HL-60 (cell line): Measurements from ENCODE around the gene PHLPP1.

Source experiments
- DNase-seq, 2 experiments: peaks; one replicate each; pipeline ENCODE4 v3.0.0-alpha.2; 2010 to 2020; ENCODE audit warnings: low read depth in 1 of 2, low spot score in 1 of 2
- H3K27ac ChIP-seq: fragments of 250-450 bp; sonication (Bioruptor Pico); replicated peaks from 2 replicates; pipeline ENCODE4 v1.5.1; 2020; ENCODE audit warnings: mild to moderate bottlenecking, moderate library complexity
- H3K27me3 ChIP-seq: fragments of 250-450 bp; sonication (Bioruptor Pico); 2 replicates; pipeline ENCODE4 v1.5.1; 2021; ENCODE audit warnings: mild to moderate bottlenecking, moderate library complexity; ENCODE audit not compliant: insufficient read depth, poor library complexity, severe bottlenecking
- H3K4me3 ChIP-seq: replicated peaks from 2 replicates; pipeline ENCODE4 v1.5.1; 2011; ENCODE audit warnings: mild to moderate bottlenecking, control low read depth, low read length; ENCODE audit not compliant: insufficient read depth
- CTCF ChIP-seq: IDR thresholded peaks from one replicate; pipeline ENCODE4 v1.5.1; 2011; ENCODE audit warnings: low read length, control low read depth, inconsistent platforms; ENCODE audit not compliant: insufficient read depth
- GABPA ChIP-seq: IDR thresholded peaks from 2 replicates; pipeline ENCODE4 v1.6.1; 2012; ENCODE audit warnings: low read depth
- POLR2AphosphoS5 ChIP-seq: IDR thresholded peaks from 2 replicates; pipeline ENCODE4 v1.6.1; 2012; ENCODE audit warnings: low read depth
- REST ChIP-seq: IDR thresholded peaks from 2 replicates; pipeline ENCODE4 v1.6.1; 2012; ENCODE audit warnings: low read depth; ENCODE audit not compliant: insufficient replicate concordance
- SPI1 ChIP-seq: IDR thresholded peaks from 2 replicates; pipeline ENCODE4 v1.6.1; 2012; ENCODE audit warnings: low read depth, mild to moderate bottlenecking, borderline replicate concordance

Gene PHLPP1

GRCh38 chr18:62987859-62988258 is 272.5 kb downstream of the PHLPP1 start:
- no peak for TF ChIP-seq POLR2AphosphoS5
- TF ChIP-seq CTCF, result no peak
- TF ChIP-seq SPI1, result no peak
- no peak for TF ChIP-seq GABPA
- TF ChIP-seq REST, result no peak
- H3K27ac ChIP-seq, result no peak overlapping the region
- no peak for DNase-seq
- no peak overlapping the region for H3K4me3 ChIP-seq
- H3K27me3 ChIP-seq, result no peaks in the 10 kb centered on the region

- no peak for TF ChIP-seq GABPA
- TF ChIP-seq SPI1, result no peak
- no peak for TF ChIP-seq CTCF
- no peak for TF ChIP-seq POLR2AphosphoS5
- TF ChIP-seq REST, result no peak
- Histone ChIP-seq H3K27me3 (no peaks in the 10 kb centered on the region), H3K4me3 (no peak overlapping the region), H3K27ac (no peak overlapping the region)
- no peak for DNase-seq
These were observed 273.1 kb downstream of the PHLPP1 start for GRCh38 chr18:62988471-62988870.

GRCh38 chr18:62989195-62989594 is 273.9 kb downstream of the PHLPP1 start:
- Histone ChIP-seq H3K27me3 (no peaks in the 10 kb centered on the region), H3K27ac (no peak overlapping the region), H3K4me3 (no peak overlapping the region)
- no peak for DNase-seq
- TF ChIP-seq CTCF (no peak), POLR2AphosphoS5 (no peak), GABPA (no peak), REST (no peak), SPI1 (no peak)
